GM21526 (cell line): ENCODE results near the gene MGMT.

Experiments
- ATAC-seq: cut with Tn5 transposase; IDR thresholded peaks from one replicate; pipeline ENCODE4 v1.9.1; 2021; ENCODE audit warnings: moderate library complexity; ENCODE audit not compliant: unreplicated experiment, low FRiP score

MGMT gene

GRCh38 chr10:129809431-129809830 is 342.4 kb downstream of the MGMT start:
- no peak for ATAC-seq

DNA sequence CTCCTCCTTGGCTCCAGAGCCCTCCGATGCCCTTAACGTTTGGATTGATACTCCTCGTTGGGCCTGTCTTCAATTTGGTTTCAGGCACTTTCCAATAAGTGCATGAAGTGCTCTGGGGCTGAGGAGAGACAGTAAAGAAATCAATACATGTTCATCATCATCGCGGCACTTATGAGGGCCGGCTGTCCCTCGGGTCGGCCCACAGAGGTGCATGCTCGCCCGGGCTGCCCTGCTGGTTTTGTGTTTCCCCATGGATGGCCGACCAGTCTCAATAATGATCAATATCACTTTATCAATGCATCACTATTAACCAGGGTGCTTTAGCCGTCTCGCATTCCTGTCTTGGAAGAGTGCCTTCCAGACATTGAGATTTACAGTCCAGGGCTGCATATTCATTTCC is 342.8 kb downstream of the MGMT start:
- ATAC-seq, result no peak

- no peak for ATAC-seq
These were observed 344.2 kb downstream of the MGMT start for GRCh38 chr10:129811208-129811607.

DNA sequence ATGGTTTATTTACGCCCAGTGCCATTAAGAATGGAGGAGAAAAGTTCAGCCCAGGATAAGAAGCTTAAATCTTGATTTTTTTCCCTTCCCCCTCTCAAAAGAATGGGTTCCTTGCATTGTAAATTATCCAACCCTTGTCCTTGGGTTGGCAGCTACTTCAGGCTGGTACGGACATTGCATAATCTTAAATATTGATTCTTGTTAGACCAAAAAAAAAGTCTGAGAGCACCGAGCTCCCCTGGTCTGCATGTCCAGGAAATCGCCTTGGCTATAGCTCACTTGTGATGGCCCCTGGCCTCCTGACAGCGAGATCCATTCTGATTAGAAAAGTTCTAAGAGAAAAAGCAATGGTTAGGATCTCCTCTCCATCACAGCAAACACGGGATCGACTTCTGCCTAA is 345.4 kb downstream of the MGMT start:
- ATAC-seq, result no peak

GRCh38 chr10:129814681-129815646 is 347.9 kb downstream of the MGMT start:
- no peak for ATAC-seq

DNA sequence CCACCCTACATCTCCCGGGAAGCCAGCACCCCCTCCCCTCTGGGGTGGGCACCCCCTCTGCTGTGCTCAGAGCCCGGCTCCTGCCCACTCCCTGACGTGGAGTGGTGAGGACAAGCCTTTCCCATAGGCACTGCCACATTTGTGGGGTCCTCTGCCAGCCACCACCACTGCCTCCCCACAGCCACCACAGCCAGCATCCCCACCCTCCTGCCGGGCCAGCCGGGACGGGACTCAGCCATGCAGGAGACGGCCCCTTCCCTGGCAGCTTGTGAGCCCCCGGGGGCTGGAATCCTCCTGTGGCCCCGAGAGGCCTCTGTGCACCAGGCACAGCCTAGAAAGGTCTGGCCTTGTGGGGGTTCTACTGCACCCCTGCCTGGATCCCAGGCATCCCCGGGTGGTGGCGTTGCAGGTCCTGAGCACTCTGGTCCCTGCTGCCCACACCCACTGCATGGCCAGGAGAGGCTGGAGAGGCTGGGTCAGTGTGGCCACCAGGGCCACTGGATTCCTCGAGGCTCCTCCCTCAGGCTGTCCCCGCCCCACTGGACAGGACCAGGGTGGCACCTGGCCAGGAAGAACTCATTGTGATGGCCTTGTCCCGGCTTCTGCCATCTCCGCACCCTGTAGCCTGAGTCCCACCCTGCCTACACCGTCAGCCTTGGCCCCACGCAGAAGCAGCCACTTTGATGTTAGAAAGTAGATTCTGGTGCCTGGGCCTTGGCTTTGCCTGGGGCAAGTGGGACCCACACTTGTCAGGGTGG is 349.0 kb downstream of the MGMT start:
- no peak for ATAC-seq

DNA sequence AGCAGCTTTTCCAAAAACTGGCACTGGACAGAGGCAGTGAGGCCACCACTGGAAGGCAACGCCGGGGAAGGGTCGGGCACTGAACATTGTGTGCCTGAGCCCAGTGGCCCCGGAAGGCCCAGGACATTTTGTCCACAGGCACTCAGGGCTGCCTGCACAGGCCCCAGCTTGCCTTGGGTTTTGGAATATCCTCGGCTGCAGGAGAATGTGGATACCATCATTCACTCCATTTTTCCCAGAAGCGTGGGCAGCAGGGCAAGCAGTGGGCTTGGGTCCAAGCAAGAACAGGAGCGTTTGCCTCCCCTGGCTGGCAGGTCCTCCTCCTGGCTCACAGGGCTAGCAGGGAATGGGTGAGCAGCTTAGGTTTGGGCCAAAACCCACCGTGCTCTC is 349.6 kb downstream of the MGMT start:
- ATAC-seq, result no peak
